Measurements from ENCODE around the gene GULP1.
A peak's percentile ranks its signal among the peaks of the same experiment; 100 is the strongest.

GULP1 gene

DNA sequence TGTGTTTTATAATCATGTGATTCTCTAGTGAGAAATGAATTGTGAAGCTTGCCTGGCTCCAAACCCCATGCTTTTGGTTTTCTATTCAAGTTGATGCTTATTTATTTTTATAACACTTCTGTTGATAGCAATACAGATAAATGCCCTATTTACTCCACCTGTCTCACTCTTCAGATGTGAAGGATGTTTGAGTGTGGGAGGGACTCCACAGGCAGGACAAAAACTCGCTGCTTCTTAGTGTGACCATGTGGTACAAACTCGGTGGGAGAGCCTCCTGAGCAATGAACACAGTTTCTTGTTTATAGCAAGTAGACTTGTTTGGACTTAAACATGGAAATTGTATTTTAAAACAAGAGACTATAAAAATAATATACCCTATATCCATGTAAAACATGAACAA is 219.7 kb downstream of the GULP1 start:
- TF ChIP-seq, protein P1, sequence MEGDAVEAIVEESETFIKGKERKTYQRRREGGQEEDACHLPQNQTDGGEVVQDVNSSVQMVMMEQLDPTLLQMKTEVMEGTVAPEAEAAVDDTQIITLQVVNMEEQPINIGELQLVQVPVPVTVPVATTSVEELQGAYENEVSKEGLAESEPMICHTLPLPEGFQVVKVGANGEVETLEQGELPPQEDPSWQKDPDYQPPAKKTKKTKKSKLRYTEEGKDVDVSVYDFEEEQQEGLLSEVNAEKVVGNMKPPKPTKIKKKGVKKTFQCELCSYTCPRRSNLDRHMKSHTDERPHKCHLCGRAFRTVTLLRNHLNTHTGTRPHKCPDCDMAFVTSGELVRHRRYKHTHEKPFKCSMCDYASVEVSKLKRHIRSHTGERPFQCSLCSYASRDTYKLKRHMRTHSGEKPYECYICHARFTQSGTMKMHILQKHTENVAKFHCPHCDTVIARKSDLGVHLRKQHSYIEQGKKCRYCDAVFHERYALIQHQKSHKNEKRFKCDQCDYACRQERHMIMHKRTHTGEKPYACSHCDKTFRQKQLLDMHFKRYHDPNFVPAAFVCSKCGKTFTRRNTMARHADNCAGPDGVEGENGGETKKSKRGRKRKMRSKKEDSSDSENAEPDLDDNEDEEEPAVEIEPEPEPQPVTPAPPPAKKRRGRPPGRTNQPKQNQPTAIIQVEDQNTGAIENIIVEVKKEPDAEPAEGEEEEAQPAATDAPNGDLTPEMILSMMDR (IDR thresholded peaks at IDR 0.05; ENCODE audit: low read depth, low read length): no peak
- H3K27me3 ChIP-seq: no peaks in the 10 kb centered on the region
- no peaks in the 10 kb centered on the region for H3K4me1 ChIP-seq
- H3K9me3 ChIP-seq: no peaks in the 10 kb centered on the region
- no peak for DNase-seq
- H3K4me3 ChIP-seq (ENCODE audit: low read depth, low read length): no peak overlapping the region
- no peaks in the 10 kb centered on the region for H3K36me3 ChIP-seq

- Histone ChIP-seq H3K4me1 (no peaks in the 10 kb centered on the region), H3K36me3 (no peaks in the 10 kb centered on the region), H3K9me3 (no peaks in the 10 kb centered on the region), H3K4me3 (ENCODE audit: low read depth, low read length) (no peak overlapping the region), H3K27me3 (no peaks in the 10 kb centered on the region)
- no peak for DNase-seq
- TF ChIP-seq, protein P1 (IDR thresholded peaks at IDR 0.05; ENCODE audit: low read depth, low read length): peak; percentile 49
Measured at GRCh38 chr2:188512456-188512855, 220.8 kb downstream of the GULP1 start.

- Histone ChIP-seq H3K4me3 (ENCODE audit: low read depth, low read length) (no peak overlapping the region), H3K9me3 (no peaks in the 10 kb centered on the region), H3K27me3 (no peaks in the 10 kb centered on the region), H3K36me3 (no peaks in the 10 kb centered on the region), H3K4me1 (no peaks in the 10 kb centered on the region)
- TF ChIP-seq, protein P1 (IDR thresholded peaks at IDR 0.05; ENCODE audit: low read depth, low read length): no peak
- DNase-seq: no peak
Measured at GRCh38 chr2:188515918-188516317, 224.2 kb downstream of the GULP1 start.

- DNase-seq: peak; percentile 5
- TF ChIP-seq, protein P1 (IDR thresholded peaks at IDR 0.05; ENCODE audit: low read depth, low read length): no peak
- H3K4me1 ChIP-seq: no peaks in the 10 kb centered on the region
- H3K36me3 ChIP-seq: no peaks in the 10 kb centered on the region
- H3K9me3 ChIP-seq: no peaks in the 10 kb centered on the region
- H3K27me3 ChIP-seq: no peaks in the 10 kb centered on the region
- H3K4me3 ChIP-seq (ENCODE audit: low read depth, low read length): no peak overlapping the region
Measured at GRCh38 chr2:188517549-188518215, 226.0 kb downstream of the GULP1 start.

- Histone ChIP-seq H3K4me1 (no peaks in the 10 kb centered on the region), H3K4me3 (ENCODE audit: low read depth, low read length) (no peak overlapping the region), H3K27me3 (no peaks in the 10 kb centered on the region)
Measured at GRCh38 chr2:188518381-188518780, 226.7 kb downstream of the GULP1 start.

GRCh38 chr2:188519136-188519535 is 227.5 kb downstream of the GULP1 start:
- Histone ChIP-seq H3K4me3 (ENCODE audit: low read depth, low read length) (no peak overlapping the region), H3K4me1 (no peaks in the 10 kb centered on the region), H3K36me3 (no peaks in the 10 kb centered on the region), H3K27me3 (no peaks in the 10 kb centered on the region), H3K9me3 (no peaks in the 10 kb centered on the region)
- DNase-seq: no peak
- TF ChIP-seq, protein P1 (IDR thresholded peaks at IDR 0.05; ENCODE audit: low read depth, low read length): no peak

More at GRCh38 chr2:188518381-188518780, 226.7 kb downstream of the GULP1 start:
- TF ChIP-seq, protein P1 (IDR thresholded peaks at IDR 0.05; ENCODE audit: low read depth, low read length): no peak
- no peak for DNase-seq
- Histone ChIP-seq H3K36me3 (no peaks in the 10 kb centered on the region), H3K9me3 (no peaks in the 10 kb centered on the region)

Data from BE2C (cell line).